ENCODE results near the gene EPS15.
"Not testable (repeated sequence)": the region's sequence is repeated elsewhere in the genome, so short reads cannot be mapped to it uniquely, and the experiment has no call there.

EPS15 gene

DNA sequence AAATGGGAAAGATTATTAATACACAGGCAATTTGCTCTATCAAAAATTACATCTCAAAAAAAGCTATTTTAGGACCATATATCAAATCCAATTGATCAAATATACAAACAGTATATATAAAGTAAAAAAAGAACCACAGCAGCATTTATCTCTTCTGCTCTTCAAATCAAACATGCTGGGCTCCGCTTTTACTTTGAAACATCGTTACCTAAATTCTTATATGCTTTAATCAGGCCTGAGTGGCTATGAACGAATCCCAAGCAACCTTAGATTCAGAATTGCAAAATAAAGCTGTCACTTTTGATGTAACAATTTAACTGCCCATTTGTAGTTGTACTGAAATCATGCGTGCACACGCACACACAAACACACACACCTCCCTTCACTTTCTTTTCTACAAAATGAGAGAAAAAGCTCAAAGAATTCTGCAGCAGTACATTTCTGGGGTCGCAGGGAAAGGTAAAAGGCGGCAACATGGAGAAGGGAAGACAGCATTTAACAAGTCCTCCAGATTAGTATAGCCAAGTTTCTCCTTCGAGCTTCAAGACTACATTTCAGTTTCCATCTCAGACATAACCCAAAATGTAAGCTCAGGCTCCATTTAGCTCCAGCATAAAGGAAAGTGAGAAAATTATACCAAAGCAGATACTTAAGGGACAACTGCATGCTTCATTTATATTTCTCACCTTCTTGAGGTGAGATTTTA, 96.5 kb downstream of the EPS15 start:
- no peak for DNase-seq

DNA sequence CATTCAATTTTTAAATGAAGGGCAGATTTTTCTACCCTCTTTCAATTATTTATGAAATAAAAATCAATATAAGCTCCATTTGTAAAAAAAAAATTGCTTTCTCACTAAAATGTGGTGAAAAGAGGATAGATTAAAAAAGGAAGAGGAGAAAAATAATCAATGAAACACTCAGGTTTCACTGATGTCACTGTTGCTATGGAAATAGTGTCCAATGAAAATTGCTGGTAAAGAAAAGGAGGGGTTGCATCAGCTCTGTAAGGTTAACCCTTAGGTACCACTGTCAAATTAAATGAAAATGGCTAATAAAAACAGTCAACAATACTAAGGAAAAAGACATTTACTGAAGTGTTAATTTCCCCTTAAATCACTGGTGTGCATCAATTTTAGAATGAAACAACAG, 97.1 kb downstream of the EPS15 start:
- no peak for DNase-seq

DNA sequence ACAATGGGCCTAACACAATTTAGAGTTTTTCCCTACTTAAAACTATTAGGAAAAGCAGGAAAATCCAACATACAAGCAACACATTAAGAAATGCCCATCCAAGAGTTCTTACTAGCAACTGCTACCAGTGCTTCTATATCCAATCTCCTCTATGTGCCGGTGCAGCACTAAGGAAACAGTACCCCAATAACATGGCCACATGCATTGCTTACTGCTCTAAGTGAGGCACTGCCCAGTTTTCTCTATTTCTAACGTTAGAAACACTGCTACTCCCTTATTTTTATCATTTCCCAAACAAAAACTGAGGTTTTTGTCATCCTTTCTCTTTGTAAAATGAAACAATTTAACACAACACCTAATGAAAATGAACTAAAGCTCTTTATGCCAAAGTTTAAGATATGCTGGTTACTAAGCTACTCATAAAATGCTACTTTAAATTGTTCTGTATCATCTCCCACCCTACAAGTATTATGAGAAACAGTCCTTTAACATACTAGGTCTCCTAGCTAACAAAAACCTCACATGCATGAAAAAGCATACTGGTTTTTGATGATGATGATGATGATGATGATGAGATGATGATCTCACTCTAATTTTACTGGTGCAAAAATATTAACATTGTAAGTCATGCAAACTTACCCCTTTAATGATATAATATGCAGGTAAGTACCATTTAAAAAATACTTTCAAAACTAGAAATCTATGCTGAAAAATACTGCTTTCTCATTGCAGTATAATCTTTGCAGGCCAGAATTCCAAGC, 98.0 kb downstream of the EPS15 start:
- no peak for DNase-seq

DNA sequence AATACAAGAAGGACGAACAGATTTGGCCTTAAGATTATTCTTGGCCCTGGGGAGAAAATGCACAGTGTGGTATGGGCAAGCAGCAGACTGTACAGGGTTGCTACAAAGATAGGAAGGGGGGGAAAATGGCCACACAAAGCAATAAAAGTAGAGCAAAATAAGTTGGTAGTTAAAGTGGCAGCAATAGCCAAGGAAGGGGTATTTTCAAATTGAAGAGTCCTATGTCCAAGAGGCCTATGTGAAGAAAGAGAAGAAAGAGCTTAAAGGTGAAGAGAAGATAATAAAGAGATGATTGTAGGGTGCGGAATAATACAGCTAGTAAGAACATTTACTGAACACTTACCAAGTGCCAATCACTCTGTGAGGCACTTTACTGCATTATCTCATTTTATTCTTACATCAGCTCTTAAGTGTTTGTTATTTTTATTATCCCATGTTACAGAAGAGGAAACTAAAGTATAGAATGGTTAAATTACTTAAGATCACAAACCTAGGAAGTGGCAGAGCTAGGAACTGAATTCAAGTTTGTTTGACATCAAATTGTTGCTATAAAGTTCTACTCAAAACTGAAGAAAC, 100.6 kb downstream of the EPS15 start:
- no peak for DNase-seq

DNA sequence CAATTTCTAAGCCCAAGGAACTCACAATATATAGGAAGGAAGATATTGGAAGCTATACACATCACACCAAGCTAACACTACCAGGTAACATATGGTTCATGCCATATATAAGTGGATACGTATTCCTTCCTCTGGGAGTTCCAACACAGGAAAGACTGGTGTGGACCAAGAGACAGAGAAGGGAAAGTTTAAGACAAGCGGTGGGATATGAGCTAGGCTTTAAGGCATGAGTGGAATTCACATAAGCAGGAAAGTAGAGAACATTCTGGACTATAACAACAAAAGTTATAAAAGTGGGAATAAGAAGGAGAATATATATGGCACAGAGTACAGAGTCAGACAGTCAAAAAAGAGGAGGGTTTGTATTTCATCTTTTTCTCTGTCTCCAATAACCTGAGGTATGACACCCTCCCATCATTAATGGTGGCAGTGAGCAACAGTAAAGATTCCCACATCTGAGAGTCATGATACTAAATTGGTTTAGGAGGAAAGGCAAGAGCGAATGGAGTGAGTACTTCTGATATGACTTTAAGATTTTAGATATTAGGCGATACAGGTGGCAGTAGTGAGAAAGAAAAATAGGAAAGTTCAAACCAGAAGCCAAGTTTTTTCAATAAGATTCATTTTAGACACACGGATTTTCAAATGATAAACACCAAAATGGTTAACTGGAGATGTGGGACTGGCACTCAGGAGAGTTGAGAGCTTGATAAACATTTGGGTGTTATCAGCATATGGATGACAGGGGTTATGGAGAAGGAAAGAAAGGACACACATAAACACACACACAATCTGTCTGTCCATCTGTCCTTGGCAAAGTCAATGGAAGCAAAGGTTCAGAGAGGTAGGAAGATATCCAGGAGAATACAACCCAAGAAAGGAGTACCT, 101.3 kb downstream of the EPS15 start:
- no peak for DNase-seq

DNA sequence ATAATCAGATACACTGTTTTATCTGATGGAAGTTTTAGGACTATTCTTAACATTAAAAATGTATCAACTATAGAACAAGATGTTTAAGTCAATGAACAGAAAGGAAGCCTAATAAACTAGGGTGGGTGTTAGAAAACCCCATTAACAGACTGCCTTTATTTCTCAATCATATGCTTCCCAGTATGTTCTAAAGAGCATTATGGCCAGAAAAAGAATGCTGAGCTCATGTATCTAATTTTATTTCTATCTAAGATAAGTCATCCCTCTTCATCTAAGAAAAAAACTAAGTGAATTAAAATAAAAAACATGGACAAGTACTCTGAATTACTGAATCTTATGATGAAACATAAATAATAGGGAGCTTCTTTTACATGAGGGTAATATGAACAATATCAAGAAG, 102.2 kb downstream of the EPS15 start:
- no peak for DNase-seq

DNA sequence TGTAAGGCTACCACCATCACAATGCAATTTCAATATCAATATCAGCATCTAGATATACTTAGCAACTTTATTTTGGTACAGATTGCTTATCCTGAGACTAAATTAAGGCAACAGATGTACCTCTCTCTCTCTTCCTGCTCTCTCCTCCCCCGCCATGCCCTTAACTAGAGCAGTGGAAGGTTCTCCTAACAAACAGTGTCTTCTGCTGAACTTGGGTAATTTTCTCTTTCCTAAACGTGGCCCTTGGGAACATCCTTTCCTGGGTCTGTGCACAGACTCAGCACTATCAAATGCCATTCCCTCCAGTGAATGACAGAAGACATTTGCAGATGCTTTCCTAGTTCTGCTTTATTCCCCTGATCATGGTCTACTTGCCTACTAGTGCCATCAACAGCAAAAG, 103.1 kb downstream of the EPS15 start:
- DNase-seq, result no peak

DNA sequence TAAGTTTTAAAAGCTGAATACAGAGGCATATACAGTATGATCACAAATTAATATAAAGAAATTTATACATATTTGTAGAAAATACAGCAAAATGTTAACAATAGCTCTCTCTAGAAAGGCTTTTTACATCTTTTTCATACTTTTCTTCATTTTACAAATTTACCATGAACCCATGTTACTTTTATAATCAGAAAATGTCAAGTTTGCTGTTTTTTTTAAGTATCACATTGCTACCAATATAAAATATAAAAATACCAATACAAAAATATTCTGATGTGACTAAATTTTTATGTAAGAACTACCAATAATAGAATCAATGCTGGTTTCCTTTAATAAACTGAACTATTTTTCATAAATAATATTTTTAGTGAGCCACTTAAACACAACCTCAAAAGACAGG, 104.3 kb downstream of the EPS15 start:
- DNase-seq, result no peak

DNA sequence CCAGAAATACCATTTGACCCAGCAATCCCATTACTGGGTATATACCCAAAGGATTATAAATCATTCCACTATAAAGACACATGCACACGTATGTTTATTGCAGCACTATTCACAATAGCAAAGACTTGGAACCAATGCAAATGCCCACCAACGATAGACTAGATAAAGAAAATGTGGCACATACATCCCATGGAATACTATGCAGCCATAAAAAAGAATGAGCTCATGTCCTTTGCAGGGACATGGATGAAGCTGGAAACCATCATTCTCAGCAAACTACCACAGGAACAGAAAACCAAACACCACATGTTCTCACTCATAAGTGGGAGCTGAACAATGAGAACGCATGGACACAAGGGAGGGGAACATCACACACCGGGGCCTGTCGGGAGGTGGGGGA, 107.2 kb downstream of the EPS15 start:
- not testable (repeated sequence) for DNase-seq

DNA sequence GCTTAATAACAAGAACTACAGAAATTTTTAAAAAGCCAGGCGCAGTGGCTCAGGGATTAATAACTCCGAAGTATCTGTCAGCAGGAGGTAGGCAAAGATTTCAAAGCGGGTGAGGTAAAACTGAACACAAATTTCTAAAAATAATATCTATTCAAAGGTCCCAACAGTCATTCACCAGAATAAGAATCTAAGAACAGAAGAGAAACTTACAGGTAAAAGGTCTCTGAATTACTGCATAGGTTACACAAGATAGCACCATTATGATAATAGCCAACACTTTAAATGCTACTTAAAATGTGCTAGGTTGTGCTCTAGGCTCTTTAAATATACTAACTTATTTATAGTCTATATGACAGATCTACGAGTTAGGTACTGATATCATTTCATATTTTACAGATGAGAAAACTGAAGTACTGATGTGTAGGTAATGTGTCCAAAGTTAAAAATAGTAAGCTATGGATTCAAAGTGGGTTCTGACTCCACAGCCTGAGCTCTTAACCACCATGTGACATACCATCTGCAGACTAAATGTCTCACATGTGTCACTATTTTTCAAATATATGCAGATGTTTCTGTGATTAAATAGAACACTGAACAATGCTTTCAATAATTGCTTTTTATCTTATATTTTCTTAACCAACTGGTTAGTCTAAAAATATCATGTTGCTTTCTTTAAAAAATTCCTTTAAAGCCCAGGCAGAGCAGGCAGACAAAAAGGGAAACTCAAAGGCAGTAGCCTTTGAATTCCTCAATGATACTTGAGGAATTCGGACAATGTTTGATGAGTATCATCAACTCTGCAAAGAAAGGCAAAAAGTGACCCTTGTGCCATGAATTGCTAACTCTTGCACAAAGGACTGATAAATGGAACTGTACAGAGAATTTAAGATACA, 108.3 kb downstream of the EPS15 start:
- no peak for DNase-seq

DNA sequence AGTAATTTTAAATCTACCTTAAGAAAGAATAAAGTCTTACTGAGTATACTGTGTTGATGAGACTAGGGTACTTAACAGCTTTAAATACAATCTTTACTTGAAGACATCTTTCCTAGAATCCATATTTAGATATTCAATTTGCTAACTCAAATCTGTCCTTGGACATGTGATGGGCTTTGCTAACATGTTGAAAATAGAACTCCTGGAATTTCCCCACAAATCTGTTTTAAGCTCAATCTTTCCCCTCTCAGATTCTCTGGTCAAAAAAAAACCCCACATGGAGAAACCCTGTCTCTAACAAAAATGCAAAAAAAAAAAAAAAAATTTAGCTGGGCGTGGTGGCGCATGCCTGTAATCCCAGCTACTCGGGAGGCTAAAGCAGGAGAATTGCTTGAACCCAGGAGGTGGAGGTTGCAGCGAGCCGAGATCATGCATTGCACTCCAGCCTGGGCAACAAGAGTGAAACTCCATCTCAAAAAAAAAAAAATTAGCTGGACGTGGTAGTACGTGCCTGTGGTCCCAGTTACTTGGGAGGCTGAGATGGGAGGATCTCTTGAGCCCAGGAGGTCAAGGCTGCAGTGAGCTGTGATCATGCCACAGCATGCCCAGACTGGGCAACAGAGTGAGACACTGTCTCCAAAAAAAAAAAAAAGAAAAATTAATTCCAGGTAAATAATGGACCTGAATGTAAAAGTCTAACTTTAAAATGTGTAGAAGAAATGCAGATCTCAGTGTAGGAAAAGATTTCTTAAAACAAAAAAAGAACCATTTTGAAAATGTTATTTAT, 109.1 kb downstream of the EPS15 start:
- DNase-seq, result not testable (repeated sequence)

DNA sequence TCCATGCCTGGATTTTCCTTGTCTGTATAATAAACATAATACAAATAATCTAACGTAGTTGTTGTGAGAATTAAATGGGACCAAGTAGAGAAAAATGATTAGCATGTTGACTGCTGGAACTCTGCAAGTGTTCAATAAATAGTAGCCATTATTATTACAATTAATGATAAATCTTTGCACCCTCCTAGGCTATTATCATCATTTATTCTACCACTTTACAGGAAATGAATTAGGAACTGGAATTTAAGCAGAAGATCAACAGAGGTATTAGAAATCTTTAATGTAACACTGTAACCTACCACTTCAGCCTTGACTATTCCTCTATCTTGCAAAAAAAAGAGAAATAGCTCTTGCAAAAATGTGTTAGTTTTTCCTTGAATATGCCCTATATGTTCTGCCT, 126.8 kb downstream of the EPS15 start:
- no peak for DNase-seq

DNA sequence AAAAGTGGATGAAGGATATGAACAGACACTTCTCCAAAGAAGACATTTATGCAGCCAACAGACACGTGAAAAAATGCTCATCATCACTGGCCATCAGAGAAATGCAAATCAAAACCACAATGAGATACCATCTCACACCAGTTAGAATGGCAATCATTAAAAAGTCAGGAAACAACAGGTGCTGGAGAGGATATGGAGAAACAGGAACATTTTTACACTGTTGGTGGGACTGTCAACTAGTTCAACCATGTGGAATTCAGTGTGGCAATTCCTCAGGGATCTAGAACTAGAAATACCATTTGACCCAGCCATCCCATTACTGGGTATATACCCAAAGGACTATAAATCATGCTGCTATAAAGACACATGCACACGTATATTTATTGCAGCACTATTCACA, 128.4 kb downstream of the EPS15 start:
- DNase-seq, result not testable (repeated sequence)

DNA sequence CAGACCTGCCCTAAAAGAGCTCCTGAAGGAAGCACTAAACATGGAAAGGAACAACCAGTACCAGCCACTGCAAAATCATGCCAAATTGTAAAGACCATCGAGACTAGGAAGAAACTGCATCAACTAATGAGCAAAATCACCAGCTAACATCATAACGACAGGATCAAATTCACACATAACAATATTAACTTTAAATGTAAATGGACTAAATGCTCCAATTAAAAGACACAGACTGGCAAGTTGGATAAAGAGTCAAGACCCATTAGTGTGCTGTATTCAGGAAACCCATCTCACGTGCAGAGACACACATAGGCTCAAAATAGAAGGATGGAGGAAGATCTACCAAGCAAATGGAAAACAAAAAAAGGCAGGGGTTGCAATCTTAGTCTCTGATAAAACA, 131.8 kb downstream of the EPS15 start:
- not testable (repeated sequence) for DNase-seq

DNA sequence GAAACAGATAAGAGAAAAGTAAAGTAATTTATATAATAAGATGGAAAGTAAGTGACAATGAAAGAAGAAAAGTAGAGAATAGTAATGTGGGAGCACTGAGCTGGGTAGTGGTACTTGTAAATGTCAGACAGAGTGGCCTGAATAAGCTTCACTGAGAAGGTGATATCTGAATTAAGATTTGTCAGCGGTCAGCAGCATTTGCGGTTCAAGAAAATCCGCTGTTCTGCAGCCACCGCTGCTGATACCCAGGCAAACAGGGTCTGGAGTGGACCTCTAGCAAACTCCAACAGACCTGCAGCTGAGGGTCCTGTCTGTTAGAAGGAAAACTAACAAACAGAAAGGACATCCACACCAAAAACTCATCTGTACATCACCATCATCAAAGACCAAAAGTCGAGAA, 132.8 kb downstream of the EPS15 start:
- DNase-seq, result not testable (repeated sequence)

DNA sequence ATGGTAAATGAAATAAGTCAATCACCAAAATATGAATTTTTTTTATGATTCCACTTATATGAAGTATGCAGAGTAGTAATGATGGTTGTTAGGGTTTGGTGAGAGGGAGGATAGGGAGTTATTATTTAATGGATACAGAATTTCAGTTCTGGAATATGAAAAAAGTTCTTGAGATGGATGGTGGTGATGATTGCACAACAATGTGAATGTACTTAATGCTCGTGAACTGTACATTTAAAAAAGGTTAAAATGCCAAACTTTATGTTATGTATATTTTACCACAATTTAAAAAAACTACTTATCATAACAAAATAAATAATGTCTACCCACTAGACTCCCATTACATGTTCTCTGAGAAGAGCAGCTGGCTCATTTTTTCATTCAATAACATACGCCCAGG, 133.3 kb downstream of the EPS15 start:
- DNase-seq, result no peak

DNA sequence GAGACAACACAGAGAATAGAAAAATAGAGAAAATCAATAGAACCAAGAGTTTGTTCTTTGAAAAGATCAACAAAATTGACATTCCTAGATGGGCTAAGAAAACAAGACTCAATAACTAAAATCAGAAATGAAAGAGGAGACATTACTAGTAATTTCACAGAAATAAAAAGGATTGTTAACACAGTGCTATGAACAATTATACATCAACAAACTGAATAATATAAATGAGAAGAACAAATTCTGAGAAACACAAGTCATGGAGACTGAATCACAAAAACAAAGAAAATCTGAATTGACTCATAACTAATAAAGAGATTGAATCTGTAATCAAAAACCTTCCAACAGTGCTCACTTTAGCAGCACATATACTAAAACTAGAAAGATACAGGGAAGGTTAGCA, 137.1 kb downstream of the EPS15 start:
- DNase-seq, result no peak

DNA sequence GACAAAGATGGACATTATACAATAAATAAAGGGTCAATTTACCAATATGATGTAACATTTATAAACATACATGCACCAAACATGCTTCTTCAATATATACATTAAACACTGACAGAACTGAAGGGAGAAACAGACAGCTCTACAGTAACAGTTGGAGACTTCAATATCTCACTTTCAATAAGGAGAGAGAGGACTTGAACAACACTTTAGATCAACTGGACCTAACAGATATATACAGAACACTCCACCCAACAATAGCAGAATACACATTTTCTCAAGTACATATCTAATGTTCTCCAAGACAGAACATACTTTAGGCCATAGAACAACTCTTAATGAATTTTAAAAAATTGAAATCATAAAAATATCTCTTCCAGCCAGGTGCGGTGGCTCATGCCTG, 138.1 kb downstream of the EPS15 start:
- no peak for DNase-seq

DNA sequence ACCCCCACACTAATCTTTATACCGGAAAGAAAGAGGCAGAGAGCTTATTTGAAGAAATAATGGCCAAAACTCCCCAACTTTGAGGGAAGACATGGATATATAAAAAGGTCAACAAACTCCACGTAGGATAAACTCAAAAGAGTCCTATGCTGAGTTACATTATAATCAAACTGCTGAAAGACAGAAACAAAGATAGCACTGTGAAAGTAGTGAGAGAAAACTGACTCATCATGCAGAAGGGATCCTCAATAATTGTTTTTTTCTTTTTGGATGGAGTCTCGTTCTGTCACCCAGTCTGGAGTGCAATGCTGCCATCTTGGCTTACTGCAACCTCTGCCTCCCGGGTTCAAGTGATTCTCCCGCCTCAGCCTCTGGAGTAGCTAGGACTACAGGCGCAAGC, 140.2 kb downstream of the EPS15 start:
- DNase-seq, result no peak

DNA sequence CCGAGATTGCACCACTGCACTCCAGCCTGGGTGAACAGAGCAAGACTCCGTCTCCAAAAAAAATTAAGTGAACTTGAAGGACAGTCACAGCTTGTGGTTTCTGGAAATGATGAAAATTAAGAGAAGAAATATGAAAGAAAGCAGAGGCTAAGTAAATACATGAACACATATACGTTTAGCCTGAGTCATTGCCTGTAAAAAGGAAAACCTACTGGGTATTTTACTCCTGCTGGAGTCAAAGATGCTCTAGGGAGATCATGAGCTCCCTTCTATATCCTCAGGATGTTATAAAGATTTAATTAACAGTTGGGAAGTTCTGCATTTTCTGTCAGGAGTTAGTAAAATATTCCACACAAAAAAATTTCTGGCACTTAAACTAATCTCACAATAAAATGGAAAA, 145.2 kb downstream of the EPS15 start:
- no peak for DNase-seq

DNA sequence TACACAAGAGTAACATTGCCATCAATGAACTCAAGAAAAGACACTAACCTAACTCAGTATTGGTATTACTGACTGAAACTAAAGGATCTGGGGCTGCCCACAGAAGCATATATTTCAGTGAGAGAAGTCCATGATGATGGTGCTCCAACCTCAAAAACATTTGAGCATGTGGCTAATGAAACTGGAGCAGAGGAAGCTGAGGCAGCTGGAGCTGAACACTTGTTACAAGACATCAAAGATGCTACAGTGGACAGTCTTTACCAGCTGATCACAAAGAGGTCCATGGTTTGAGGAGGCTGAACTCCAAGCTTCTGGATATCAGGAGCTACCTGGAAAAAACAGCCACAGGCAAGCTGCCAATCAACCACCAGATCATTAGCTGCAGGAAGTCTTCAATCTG, 146.5 kb downstream of the EPS15 start:
- no peak for DNase-seq
